Measurements from ENCODE around the gene KRT84. TPM values are rescaled to one million over a fixed set of nuclear protein-coding genes. Genes with fewer than 3 reads are reported as not detected.

KRT84 gene
- total and polyA plus RNA-seq, 2 of the 4 experiments (the other 2 are of a cell fraction): not detected

GRCh38 chr12:52353766-52354165, 31.7 kb downstream of the KRT84 start:
- no peak overlapping the region for H3K18ac ChIP-seq (ENCODE audit: low read depth, low read length)
- no peak overlapping the region for H2BK20ac ChIP-seq (ENCODE audit: low read depth, low read length)
- H2BK15ac ChIP-seq (ENCODE audit: low read depth, low read length): no peak overlapping the region
- no peak overlapping the region for H3K56ac ChIP-seq (ENCODE audit: extremely low read depth, insufficient read depth, low read length)
- no TSS peak for BruUV-seq (replicated peaks)
- peaks cover 53% of the 10 kb centered on the region for H3K27me3 ChIP-seq (ENCODE audit: control insufficient read depth, insufficient read depth, low read length)
- no peak overlapping the region for H3K4me3 ChIP-seq (ENCODE audit: insufficient read depth, low read depth, low read length)
- intact Hi-C loops (cut with micrococcal nuclease): no loop called here
- ATAC-seq (ENCODE audit: low read depth): no peak
- H3K4me2 ChIP-seq (ENCODE audit: low read depth, low read length): no peak overlapping the region
- no peak overlapping the region for H4K8ac ChIP-seq (ENCODE audit: low read depth in 2 of 2, low read length in 2 of 2)
- H3K9me1 ChIP-seq (ENCODE audit: insufficient read depth, low read length): no peaks in the 10 kb centered on the region
- ChIA-PET POLR2A (ENCODE audit: unreplicated experiment) (no interaction called here), CTCF (no interaction called here)
- in situ Hi-C loops (cut with MboI; ENCODE audit: low sequenced_read_pairs): no loop called here
- DNase-seq: no peak
- no peak overlapping the region for H4K91ac ChIP-seq (ENCODE audit: insufficient read depth, low read depth, low read length)
- no peak overlapping the region for H2AK9ac ChIP-seq (replicated peaks; ENCODE audit: low read depth, low read length, poor library complexity)
- H3K9ac ChIP-seq (ENCODE audit: low read depth, low read length): no peak overlapping the region
- no peak overlapping the region for H3K23ac ChIP-seq (ENCODE audit: low read depth, low read length)
- dilution Hi-C loops (cut with HindIII; ENCODE audit: low sequenced_read_pairs, unreplicated experiment): no loop called here
- no peak overlapping the region for H2BK120ac ChIP-seq (ENCODE audit: low read depth, low read length)
- H3K79me1 ChIP-seq (ENCODE audit: low read depth in 1 of 2, low read length in 2 of 2): no peaks in the 10 kb centered on the region
- no peaks in the 10 kb centered on the region for H3K9me3 ChIP-seq (ENCODE audit: control insufficient read depth, insufficient read depth, low read length)
- H2AFZ ChIP-seq (replicated peaks; ENCODE audit: low read length, poor library complexity): no peak overlapping the region
- no peak overlapping the region for H4K5ac ChIP-seq (ENCODE audit: low read depth, low read length)
- no peaks in the 10 kb centered on the region for H3K36me3 ChIP-seq (ENCODE audit: control insufficient read depth, insufficient read depth, low read length)
- H3K14ac ChIP-seq (replicated peaks; ENCODE audit: low read depth, low read length): no peak overlapping the region
- H3K4ac ChIP-seq (ENCODE audit: low read depth, low read length): no peak overlapping the region
- no peaks in the 10 kb centered on the region for H3K4me1 ChIP-seq (ENCODE audit: control insufficient read depth, insufficient read depth, low read length)
- WGBS, 2 experiments (ENCODE audit: extremely low coverage in 2 of 2, insufficient read length in 1 of 2): no CpG with 5 or more reads among the region's 3 CpGs
- no peak overlapping the region for H2BK5ac ChIP-seq (ENCODE audit: low read depth, low read length, poor library complexity, severe bottlenecking)
- no peaks in the 10 kb centered on the region for H4K20me1 ChIP-seq (ENCODE audit: insufficient read depth, low read length)
- H3K27ac ChIP-seq (ENCODE audit: insufficient read depth, low read length): no peak overlapping the region
- no peak overlapping the region for H2AK5ac ChIP-seq (ENCODE audit: low read depth, low read length)
- TF ChIP-seq CEBPB (IDR thresholded peaks at IDR 0.05; ENCODE audit: low read depth, low read length) (no peak), RCOR1 (IDR thresholded peaks at IDR 0.05; ENCODE audit: insufficient replicate concordance, low read length) (no peak), POLR2A (IDR thresholded peaks at IDR 0.05; ENCODE audit: low read depth, low read length) (no peak), FOS (IDR thresholded peaks at IDR 0.05; ENCODE audit: low read depth, low read length) (no peak)
